HepG2 (cell line): ENCODE measurements around the gene SLCO3A1.

Experiments
- CC2D1A ChIP-seq: sonication (generic); formaldehyde crosslinking; IDR thresholded peaks from 2 replicates; pipeline ENCODE4 v1.8.1; 2023; ENCODE audit warnings: mild to moderate bottlenecking, missing genetic modification reagents
- CTCF ChIP-seq: sonication (generic); formaldehyde crosslinking; IDR thresholded peaks from 2 replicates; pipeline ENCODE4 v1.5.0; 2020; ENCODE audit warnings: mild to moderate bottlenecking, missing genetic modification reagents, moderate library complexity
- PBX3 ChIP-seq: sonication (generic); formaldehyde crosslinking; IDR thresholded peaks from 2 replicates; pipeline ENCODE4 v1.8.1; 2023; ENCODE audit warnings: missing genetic modification reagents, inconsistent platforms, borderline replicate concordance
- ZNF766 ChIP-seq: sonication (generic); formaldehyde crosslinking; IDR thresholded peaks from 2 replicates; pipeline ENCODE4 v1.5.0; 2020; ENCODE audit warnings: missing genetic modification reagents, borderline replicate concordance

- TF ChIP-seq CTCF (CRISPR knock-in tag) (no peak), CC2D1A (CRISPR knock-in tag) (no peak), PBX3 (no peak), ZNF766 (CRISPR knock-in tag) (no peak)
Observed at GRCh38 chr15:92076541-92076940, 223.0 kb downstream of the SLCO3A1 start.
